GM19023 (cell line): ENCODE results near the gene PLAC9.
"Not testable (repeated sequence)": the region's sequence is repeated elsewhere in the genome, so short reads cannot be mapped to it uniquely, and the experiment has no call there.

Experiments used
- ATAC-seq: cut with Tn5 transposase; IDR thresholded peaks from one replicate; pipeline ENCODE4 v1.9.1; 2021; ENCODE audit warnings: mild to moderate bottlenecking, moderate library complexity; ENCODE audit not compliant: unreplicated experiment

Gene PLAC9

GRCh38 chr10:80132299-80133139 is at the start of gene PLAC9:
Gene PLAC9 (plus strand): TSS chr10:80132730. CDS start chr10:80132763, 33 bp downstream.
- no peak for ATAC-seq

GRCh38 chr10:80090121-80090520 is 42.4 kb upstream of the PLAC9 start:
- ATAC-seq: no peak

- ATAC-seq: no peak
Observed at GRCh38 chr10:80094231-80094630, 38.3 kb upstream of the PLAC9 start.

GRCh38 chr10:80098272-80098671 is 34.3 kb upstream of the PLAC9 start:
- ATAC-seq: not testable (repeated sequence)

- not testable (repeated sequence) for ATAC-seq
Observed at GRCh38 chr10:80099295-80099694, 33.2 kb upstream of the PLAC9 start.

GRCh38 chr10:80100116-80100515 is 32.4 kb upstream of the PLAC9 start:
- no peak for ATAC-seq

- no peak for ATAC-seq
Observed at GRCh38 chr10:80100861-80101695, 31.5 kb upstream of the PLAC9 start.

- ATAC-seq: no peak
Observed at GRCh38 chr10:80104066-80104926, 28.2 kb upstream of the PLAC9 start.

- ATAC-seq: no peak
Observed at GRCh38 chr10:80108576-80109239, 23.8 kb upstream of the PLAC9 start.

- ATAC-seq: no peak
Observed at GRCh38 chr10:80110986-80111385, 21.5 kb upstream of the PLAC9 start.

GRCh38 chr10:80118669-80119068 is 13.9 kb upstream of the PLAC9 start:
- no peak for ATAC-seq

- ATAC-seq: no peak
Observed at GRCh38 chr10:80122110-80122710, 10.3 kb upstream of the PLAC9 start.

GRCh38 chr10:80122746-80123145 is 9.8 kb upstream of the PLAC9 start:
- ATAC-seq: no peak

GRCh38 chr10:80126876-80127275 is 5.7 kb upstream of the PLAC9 start:
- no peak for ATAC-seq

GRCh38 chr10:80131499-80131901 is 1.0 kb upstream of the PLAC9 start:
- ATAC-seq: no peak

GRCh38 chr10:80133206-80133605 is 676 bp downstream of the PLAC9 start:
- ATAC-seq: no peak

GRCh38 chr10:80133687-80134086 is 1.2 kb downstream of the PLAC9 start:
- ATAC-seq: not testable (repeated sequence)

GRCh38 chr10:80136134-80136571 is 3.6 kb downstream of the PLAC9 start:
- ATAC-seq: no peak

GRCh38 chr10:80137031-80137862 is 4.7 kb downstream of the PLAC9 start:
- no peak for ATAC-seq
